Smooth muscle cell (in vitro differentiated cells): ENCODE measurements around the gene SLC22A3. TPM values are rescaled to one million over a fixed set of nuclear protein-coding genes. Genes with fewer than 3 reads are reported as not detected.

ENCODE experiments used
- DNase-seq: peaks from one replicate; lab custom pipeline; 2025; ENCODE audit not compliant: unreplicated experiment; lab: John Stamatoyannopoulos, UW
- H2AFZ ChIP-seq: fragments of 200-600 bp; sonication (generic); 2 replicates; pipeline ENCODE4 v1.6.0; 2016; ENCODE audit warnings: antibody characterized with exemption, low read depth, mild to moderate bottlenecking
- H3F3A ChIP-seq: fragments of 200-600 bp; sonication (generic); 2 replicates; pipeline ENCODE4 v1.6.0; 2017; ENCODE audit warnings: antibody characterized with exemption, low read depth
- H3K27ac ChIP-seq: fragments of 200-600 bp; sonication (generic); 2 replicates; pipeline ENCODE4 v1.5.1; 2016; ENCODE audit warnings: low read depth, mild to moderate bottlenecking
- H3K27me3 ChIP-seq: fragments of 200-600 bp; sonication (generic); 2 replicates; pipeline ENCODE4 v1.6.1; 2016; ENCODE audit warnings: low read depth, mild to moderate bottlenecking
- H3K36me3 ChIP-seq: fragments of 200-600 bp; sonication (generic); 2 replicates; pipeline ENCODE4 v1.5.1; 2016; ENCODE audit warnings: low read depth
- H3K4me1 ChIP-seq: fragments of 200-600 bp; sonication (generic); 2 replicates; pipeline ENCODE4 v1.5.1; 2016; ENCODE audit warnings: low read depth
- H3K4me2 ChIP-seq: fragments of 200-600 bp; sonication (generic); 2 replicates; pipeline ENCODE4 v1.6.0; 2016; ENCODE audit warnings: mild to moderate bottlenecking
- H3K4me3 ChIP-seq: fragments of 200-600 bp; sonication (generic); 2 replicates; pipeline ENCODE4 v1.5.1; 2016; ENCODE audit warnings: mild to moderate bottlenecking
- H3K79me2 ChIP-seq: fragments of 200-600 bp; sonication (generic); 2 replicates; pipeline ENCODE4 v1.6.0; 2016; ENCODE audit warnings: low read depth, mild to moderate bottlenecking
- H3K9ac ChIP-seq: fragments of 200-600 bp; sonication (generic); 2 replicates; pipeline ENCODE4 v1.6.0; 2016; ENCODE audit warnings: low read depth
- H3K9me3 ChIP-seq: fragments of 200-600 bp; sonication (generic); replicated peaks from 2 replicates; pipeline ENCODE4 v1.5.1; 2016; ENCODE audit warnings: low read depth
- H4K20me1 ChIP-seq: fragments of 200-600 bp; sonication (generic); 2 replicates; pipeline ENCODE4 v1.6.0; 2016; ENCODE audit warnings: low read depth
- WGBS: methylation state at CpG from one replicate; pipeline ENCODE4 v1.1.7; 2016; ENCODE audit warnings: low lambda C conversion rate; 5-methylcytosine and 5-hydroxymethylcytosine counted together
- polyA plus RNA-seq: library from polyadenylated mRNA; unstranded; fragments of >200 nt; fragmentation: Nextera tagmentation; extraction: Ambion mirVana; gene quantifications from 2 replicates; pipeline ENCODE4 v1.2.1, GENCODE V29; 2016
- total RNA-seq: library from RNA; depleted of rRNA; stranded (reverse); fragments of >200 nt; gene quantifications from 2 replicates; pipeline ENCODE4 v1.2.3, GENCODE V29; 2014
- TF ChIP-seq, protein P1 (sequence below): fragments of 200-600 bp; sonication (generic); IDR thresholded peaks from 2 replicates; pipeline ENCODE4 v1.5.1; 2017; ENCODE audit warnings: borderline replicate concordance, mild to moderate bottlenecking, antibody characterized with exemption; ENCODE audit not compliant: insufficient read depth, poor library complexity, severe bottlenecking

Gene SLC22A3
- total and polyA plus RNA-seq, 2 experiments from 2014 or later, result 59.5 to 69.5 TPM

GRCh38 chr6:160309718-160310117 lies 38.5 kb upstream of the SLC22A3 start:
- Histone ChIP-seq H2AFZ (no peak overlapping the region), H3F3A (no peaks in the 10 kb centered on the region), H3K4me3 (no peak overlapping the region), H3K27ac (no peak overlapping the region), H3K79me2 (no peaks in the 10 kb centered on the region), H3K9ac (no peak overlapping the region), H3K27me3 (no peaks in the 10 kb centered on the region), H4K20me1 (no peaks in the 10 kb centered on the region), H3K9me3 (peaks cover 15% of the 10 kb centered on the region), H3K4me1 (no peaks in the 10 kb centered on the region), H3K36me3 (peaks cover 6% of the 10 kb centered on the region), H3K4me2 (no peak overlapping the region)
- TF ChIP-seq, protein P1, sequence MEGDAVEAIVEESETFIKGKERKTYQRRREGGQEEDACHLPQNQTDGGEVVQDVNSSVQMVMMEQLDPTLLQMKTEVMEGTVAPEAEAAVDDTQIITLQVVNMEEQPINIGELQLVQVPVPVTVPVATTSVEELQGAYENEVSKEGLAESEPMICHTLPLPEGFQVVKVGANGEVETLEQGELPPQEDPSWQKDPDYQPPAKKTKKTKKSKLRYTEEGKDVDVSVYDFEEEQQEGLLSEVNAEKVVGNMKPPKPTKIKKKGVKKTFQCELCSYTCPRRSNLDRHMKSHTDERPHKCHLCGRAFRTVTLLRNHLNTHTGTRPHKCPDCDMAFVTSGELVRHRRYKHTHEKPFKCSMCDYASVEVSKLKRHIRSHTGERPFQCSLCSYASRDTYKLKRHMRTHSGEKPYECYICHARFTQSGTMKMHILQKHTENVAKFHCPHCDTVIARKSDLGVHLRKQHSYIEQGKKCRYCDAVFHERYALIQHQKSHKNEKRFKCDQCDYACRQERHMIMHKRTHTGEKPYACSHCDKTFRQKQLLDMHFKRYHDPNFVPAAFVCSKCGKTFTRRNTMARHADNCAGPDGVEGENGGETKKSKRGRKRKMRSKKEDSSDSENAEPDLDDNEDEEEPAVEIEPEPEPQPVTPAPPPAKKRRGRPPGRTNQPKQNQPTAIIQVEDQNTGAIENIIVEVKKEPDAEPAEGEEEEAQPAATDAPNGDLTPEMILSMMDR, result no peak
- DNase-seq, result no peak

DNA sequence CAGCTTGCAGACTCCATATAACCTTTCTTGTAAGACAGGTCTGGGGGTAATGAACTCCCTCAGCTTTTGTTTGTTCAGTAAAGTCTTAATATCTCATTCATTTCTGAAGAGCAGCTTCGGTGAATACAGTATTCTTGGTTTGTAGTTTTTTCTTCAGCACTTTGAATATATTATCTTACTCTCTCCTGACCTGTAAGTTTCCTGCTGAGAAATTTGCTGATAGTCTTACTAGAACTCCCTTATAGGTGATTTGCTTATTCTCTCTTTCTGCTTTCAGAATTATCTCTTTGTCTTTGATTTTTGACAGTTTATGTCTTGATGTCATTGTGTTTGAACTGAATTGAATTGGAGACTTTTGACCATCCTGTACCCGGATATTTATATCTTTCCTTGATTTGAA lies 35.3 kb upstream of the SLC22A3 start:
- 83% methylated on average over 2 of the region's 2 CpGs for WGBS
- H3K9me3 ChIP-seq, result peaks cover 15% of the 10 kb centered on the region
- H4K20me1 ChIP-seq, result no peaks in the 10 kb centered on the region
- H3K36me3 ChIP-seq, result peaks cover 6% of the 10 kb centered on the region
- no peak overlapping the region for H3K9ac ChIP-seq
- H3K79me2 ChIP-seq, result no peaks in the 10 kb centered on the region
- H3K4me2 ChIP-seq, result no peak overlapping the region
- DNase-seq, result no peak
- no peak overlapping the region for H3K4me3 ChIP-seq
- TF ChIP-seq, protein P1, result no peak
- H3K4me1 ChIP-seq, result no peaks in the 10 kb centered on the region
- H3K27ac ChIP-seq, result no peak overlapping the region
- H3F3A ChIP-seq, result no peaks in the 10 kb centered on the region
- no peaks in the 10 kb centered on the region for H3K27me3 ChIP-seq
- no peak overlapping the region for H2AFZ ChIP-seq

- peaks cover 6% of the 10 kb centered on the region for H3K36me3 ChIP-seq
- peaks cover 7% of the 10 kb centered on the region for H3K9me3 ChIP-seq
- H3K27ac ChIP-seq, result peak overlapping the region; percentile 42
- no peaks in the 10 kb centered on the region for H3K79me2 ChIP-seq
- no peak overlapping the region for H3K4me3 ChIP-seq
- H3F3A ChIP-seq, result no peaks in the 10 kb centered on the region
- H3K4me1 ChIP-seq, result no peaks in the 10 kb centered on the region
- H4K20me1 ChIP-seq, result no peaks in the 10 kb centered on the region
- H3K27me3 ChIP-seq, result no peaks in the 10 kb centered on the region
- no peak overlapping the region for H3K9ac ChIP-seq
- 86% methylated on average over 1 of the region's 1 CpG for WGBS
- H2AFZ ChIP-seq, result peak overlapping the region; percentile 2
- no peak overlapping the region for H3K4me2 ChIP-seq
- no peak for DNase-seq
- TF ChIP-seq, protein P1, result no peak
These were observed 32.9 kb upstream of the SLC22A3 start for GRCh38 chr6:160315310-160315709.

GRCh38 chr6:160316261-160316660 lies 31.9 kb upstream of the SLC22A3 start:
- Histone ChIP-seq H4K20me1 (no peaks in the 10 kb centered on the region), H3K27ac (no peak overlapping the region), H2AFZ (no peak overlapping the region), H3K4me2 (no peak overlapping the region), H3K9ac (no peak overlapping the region), H3K4me3 (no peak overlapping the region), H3K9me3 (peaks cover 7% of the 10 kb centered on the region), H3K4me1 (no peaks in the 10 kb centered on the region), H3F3A (no peaks in the 10 kb centered on the region), H3K36me3 (peaks cover 6% of the 10 kb centered on the region), H3K79me2 (no peaks in the 10 kb centered on the region), H3K27me3 (no peaks in the 10 kb centered on the region)
- TF ChIP-seq, protein P1, result no peak
- DNase-seq, result no peak
